ENCODE data around the gene TENM4.

The TENM4 gene

DNA sequence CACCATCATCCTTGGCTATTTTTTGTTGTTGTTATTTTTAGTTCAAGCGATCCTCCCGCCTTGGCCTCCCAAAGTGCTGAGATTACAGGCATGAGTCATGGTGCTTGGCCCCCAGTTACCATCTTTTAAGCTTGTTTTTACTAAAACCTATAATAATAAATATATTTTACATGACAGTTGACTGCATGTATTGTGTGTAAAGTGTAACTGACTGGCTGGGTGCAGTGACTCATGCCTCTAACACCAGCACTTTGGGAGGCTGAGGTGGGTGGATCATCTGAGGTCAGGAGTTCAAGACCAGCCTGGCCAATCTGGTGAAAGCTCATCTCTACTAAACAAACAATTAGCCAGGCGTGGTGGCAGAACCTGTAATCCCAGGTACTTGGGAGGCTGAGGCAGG lies 386.2 kb downstream of the TENM4 start:
- Histone ChIP-seq H3K4me3 (no peak overlapping the region), H3K27ac (no peak overlapping the region)
- TF ChIP-seq, protein P1, sequence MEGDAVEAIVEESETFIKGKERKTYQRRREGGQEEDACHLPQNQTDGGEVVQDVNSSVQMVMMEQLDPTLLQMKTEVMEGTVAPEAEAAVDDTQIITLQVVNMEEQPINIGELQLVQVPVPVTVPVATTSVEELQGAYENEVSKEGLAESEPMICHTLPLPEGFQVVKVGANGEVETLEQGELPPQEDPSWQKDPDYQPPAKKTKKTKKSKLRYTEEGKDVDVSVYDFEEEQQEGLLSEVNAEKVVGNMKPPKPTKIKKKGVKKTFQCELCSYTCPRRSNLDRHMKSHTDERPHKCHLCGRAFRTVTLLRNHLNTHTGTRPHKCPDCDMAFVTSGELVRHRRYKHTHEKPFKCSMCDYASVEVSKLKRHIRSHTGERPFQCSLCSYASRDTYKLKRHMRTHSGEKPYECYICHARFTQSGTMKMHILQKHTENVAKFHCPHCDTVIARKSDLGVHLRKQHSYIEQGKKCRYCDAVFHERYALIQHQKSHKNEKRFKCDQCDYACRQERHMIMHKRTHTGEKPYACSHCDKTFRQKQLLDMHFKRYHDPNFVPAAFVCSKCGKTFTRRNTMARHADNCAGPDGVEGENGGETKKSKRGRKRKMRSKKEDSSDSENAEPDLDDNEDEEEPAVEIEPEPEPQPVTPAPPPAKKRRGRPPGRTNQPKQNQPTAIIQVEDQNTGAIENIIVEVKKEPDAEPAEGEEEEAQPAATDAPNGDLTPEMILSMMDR (IDR thresholded peaks at IDR 0.05) = no peak
- DNase-seq (ENCODE audit: low spot score) = no peak

DNA sequence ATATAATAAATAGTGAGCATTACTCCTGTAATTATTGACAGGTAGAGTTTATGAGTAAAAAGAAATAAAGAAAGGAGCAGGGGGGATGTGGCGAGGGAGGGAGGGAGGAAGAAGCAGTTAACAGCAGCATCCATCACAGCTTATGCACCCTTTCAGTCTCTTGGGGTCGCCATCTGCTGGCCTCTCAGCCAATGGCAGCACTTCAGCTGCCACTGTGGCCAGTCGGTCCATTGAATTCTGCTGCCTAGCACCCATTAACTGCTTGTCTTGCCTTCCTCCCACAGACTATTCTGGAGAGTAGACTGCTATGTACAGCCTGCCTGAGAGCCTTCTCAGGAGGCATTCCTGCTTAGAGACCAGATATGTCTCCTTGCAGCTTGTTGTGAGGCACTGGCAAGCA lies 388.3 kb downstream of the TENM4 start:
- H3K27ac ChIP-seq = no peak overlapping the region
- no peak overlapping the region for H3K4me3 ChIP-seq
- DNase-seq (ENCODE audit: low spot score) = no peak
- TF ChIP-seq, protein P1 (IDR thresholded peaks at IDR 0.05) = no peak

DNA sequence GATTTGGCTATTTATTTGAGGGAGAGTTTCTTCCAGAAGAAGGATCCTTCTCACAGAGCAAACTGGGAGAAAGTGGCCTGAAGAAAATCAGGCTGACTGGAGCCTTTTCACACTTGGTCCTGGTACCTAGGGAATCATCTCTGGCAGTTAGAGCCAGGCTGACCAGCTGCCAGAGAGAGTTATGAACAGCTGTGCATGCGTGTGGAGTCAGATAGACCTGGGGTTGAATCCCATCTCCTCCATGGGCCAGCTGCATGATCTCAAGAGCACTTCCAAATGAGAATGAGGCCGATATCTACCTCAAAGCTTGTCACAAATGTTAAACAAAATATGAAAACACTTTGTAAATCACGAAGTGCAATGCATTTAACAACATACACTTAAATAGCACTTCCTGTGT lies 390.0 kb downstream of the TENM4 start:
- TF ChIP-seq, protein P1 (IDR thresholded peaks at IDR 0.05) = no peak
- Histone ChIP-seq H3K4me3 (no peak overlapping the region), H3K27ac (no peak overlapping the region)
- no peak for DNase-seq (ENCODE audit: low spot score)

DNA sequence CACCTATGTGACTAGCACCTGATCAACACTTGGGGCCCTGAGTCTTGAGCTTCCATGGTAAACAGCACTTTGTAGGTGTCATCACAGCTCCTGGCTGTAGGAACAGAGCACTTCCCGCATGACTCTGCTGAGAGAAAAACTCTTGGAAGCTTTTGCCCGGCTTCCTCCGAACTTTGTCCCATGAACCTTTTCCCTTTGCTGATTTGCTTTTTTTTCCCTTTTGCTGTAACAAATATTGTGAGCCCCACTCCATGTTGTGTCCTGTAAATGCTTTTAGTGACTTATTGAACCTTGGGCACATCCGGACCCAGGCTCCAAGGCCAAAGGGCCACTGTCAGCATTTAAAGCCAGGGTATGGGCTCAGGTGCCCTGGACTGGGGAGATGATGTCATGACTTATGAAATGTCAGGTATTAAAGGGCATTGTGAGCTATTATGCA lies 391.1 kb downstream of the TENM4 start:
- Histone ChIP-seq H3K27ac (no peak overlapping the region), H3K4me3 (no peak overlapping the region)
- TF ChIP-seq, protein P1 (IDR thresholded peaks at IDR 0.05) = no peak
- no peak for DNase-seq (ENCODE audit: low spot score)

DNA sequence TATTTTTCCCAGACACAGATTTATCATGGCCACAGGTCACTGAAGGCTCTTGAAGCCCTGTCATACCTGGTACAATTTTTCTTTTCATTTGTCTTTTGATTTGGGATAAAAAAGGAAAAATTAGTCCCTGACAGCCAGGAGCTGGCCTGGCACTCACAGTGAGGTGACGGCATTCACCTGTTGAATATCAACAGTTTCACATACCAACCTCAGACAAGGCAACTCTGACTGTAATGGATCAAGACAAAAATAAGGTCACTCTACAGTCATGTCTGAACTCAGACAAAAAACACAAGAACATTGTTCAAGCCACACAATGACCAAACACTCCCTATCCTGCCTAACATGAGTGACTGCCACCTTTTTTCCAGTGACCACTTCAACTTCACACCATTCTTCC lies 392.9 kb downstream of the TENM4 start:
- Histone ChIP-seq H3K27ac (no peak overlapping the region), H3K4me3 (no peak overlapping the region)
- TF ChIP-seq, protein P1 (IDR thresholded peaks at IDR 0.05) = no peak
- DNase-seq (ENCODE audit: low spot score) = no peak

DNA sequence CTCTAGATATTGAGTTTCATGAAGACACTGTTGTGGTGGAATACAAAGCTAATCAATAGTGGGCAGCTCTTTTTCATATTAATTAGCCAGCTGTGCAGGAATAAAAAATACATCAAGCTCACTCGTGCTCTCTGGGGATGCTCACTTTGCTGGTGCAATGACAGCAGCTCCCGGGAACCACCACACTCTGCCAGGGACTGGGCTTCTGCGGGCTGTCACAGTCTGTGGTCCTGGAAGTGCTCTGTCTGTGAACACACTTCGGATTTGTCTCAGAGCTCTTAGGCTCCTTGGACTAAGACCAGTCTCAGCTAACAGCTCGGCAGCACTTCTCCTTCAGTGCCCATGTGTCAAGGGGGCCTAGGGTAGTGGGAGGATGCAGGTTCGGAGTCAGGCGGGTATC lies 393.5 kb downstream of the TENM4 start:
- Histone ChIP-seq H3K27ac (no peak overlapping the region), H3K4me3 (no peak overlapping the region)
- DNase-seq (ENCODE audit: low spot score) = no peak
- TF ChIP-seq, protein P1 (IDR thresholded peaks at IDR 0.05) = no peak

DNA sequence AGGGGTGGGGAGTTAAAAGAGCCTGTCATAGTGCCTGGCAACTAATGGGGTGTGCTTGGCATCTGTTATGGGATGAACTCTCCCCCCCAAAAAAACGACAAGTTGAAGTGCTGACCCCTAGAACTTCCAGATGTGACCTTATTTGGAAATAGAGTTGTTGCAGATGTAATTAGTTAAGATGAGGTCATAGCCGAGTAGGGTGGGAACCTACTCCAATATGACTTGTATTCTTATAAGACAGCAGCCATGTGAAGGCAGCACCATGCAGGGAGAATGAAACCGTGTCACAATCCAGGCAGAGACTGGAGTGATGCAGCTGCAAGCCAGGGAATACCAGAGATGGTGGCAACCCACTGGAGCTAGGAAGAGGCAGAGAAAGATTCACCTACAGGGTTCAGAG lies 394.5 kb downstream of the TENM4 start:
- Histone ChIP-seq H3K27ac (no peak overlapping the region), H3K4me3 (no peak overlapping the region)
- TF ChIP-seq, protein P1 (IDR thresholded peaks at IDR 0.05) = no peak
- DNase-seq (ENCODE audit: low spot score) = no peak
